ENCODE results near the gene CHERP. TPM values are rescaled to one million over a fixed set of nuclear protein-coding genes. Genes with fewer than 3 reads are reported as not detected.

CHERP gene
- total RNA-seq, 1 experiment from 2014 or later, result 101 TPM

GRCh38 chr19:16518483-16519229 lies 23.6 kb downstream of the CHERP start:
- Histone ChIP-seq H4K5ac (ENCODE audit: insufficient read length, low read depth, low read length) (no peak overlapping the region), H3K14ac (ENCODE audit: insufficient read depth, low read length) (no peak overlapping the region), H3K4ac (ENCODE audit: low read depth, low read length) (no peak overlapping the region), H3K9me3 (ENCODE audit: control insufficient read depth, low read depth, low read length) (no peaks in the 10 kb centered on the region), H4K20me1 (ENCODE audit: control insufficient read depth, insufficient read depth, insufficient read length) (peaks cover 3% of the 10 kb centered on the region), H3K18ac (ENCODE audit: insufficient read length, low read depth, low read length) (no peak overlapping the region), H3K9ac (ENCODE audit: extremely low read depth, insufficient read length, low read length) (no peak overlapping the region), H2BK15ac (ENCODE audit: low read depth, low read length) (no peak overlapping the region), H2BK12ac (ENCODE audit: insufficient read length, low read depth, low read length) (no peak overlapping the region), H3K56ac (ENCODE audit: insufficient read length, low read depth, low read length) (no peak overlapping the region), H4K8ac (replicated peaks; ENCODE audit: insufficient read length, low read depth, low read length) (no peak overlapping the region), H3K27me3 (ENCODE audit: insufficient read depth, low read length) (no peaks in the 10 kb centered on the region), H3K79me1 (ENCODE audit: insufficient read depth, low read depth, low read length, poor library complexity, severe bottlenecking) (no peaks in the 10 kb centered on the region), H3T11ph (ENCODE audit: low read length) (no peak overlapping the region), H2AFZ (ENCODE audit: low read length) (no peak overlapping the region), H2AK5ac (ENCODE audit: insufficient read length, low read length) (no peak overlapping the region), H2BK20ac (ENCODE audit: low read depth, low read length, poor library complexity, severe bottlenecking) (no peak overlapping the region), H3K23me2 (ENCODE audit: insufficient read length, low read depth, low read length, poor library complexity, severe bottlenecking) (no peaks in the 10 kb centered on the region), H3K4me1 (ENCODE audit: insufficient read depth, low read length) (no peaks in the 10 kb centered on the region), H3K23ac (ENCODE audit: insufficient read length, low read depth, low read length) (no peak overlapping the region), H3K79me2 (ENCODE audit: insufficient read depth, low read length) (no peaks in the 10 kb centered on the region), H2BK5ac (ENCODE audit: insufficient read length, low read length) (no peak overlapping the region), H3K27ac (ENCODE audit: insufficient read length, low read depth, low read length) (no peak overlapping the region), H4K91ac (ENCODE audit: insufficient read length, low read depth, low read length) (no peak overlapping the region), H3K4me2 (ENCODE audit: insufficient read depth, insufficient read length, low read length) (no peak overlapping the region), H2BK120ac (ENCODE audit: low read depth, low read length, poor library complexity, severe bottlenecking) (no peak overlapping the region)
- Mint-ChIP-seq H3K36me3 (ENCODE audit: insufficient read depth in 1 of 3, low read depth in 3 of 3) (peaks cover 39 to 72% (median 64%) of the 10 kb centered on the region in 3 experiments; a peak in 6 of 7 replicates), H3K4me3 (no peak overlapping the region), H3K9me3 (no peaks in the 10 kb centered on the region), H3K27me3 (ENCODE audit: low read depth) (no peaks in the 10 kb centered on the region), H3K27ac (peak overlapping the region in 2 of 3 experiments; percentile 17 to 71; a peak in 3 of 7 replicates), H3K4me1 (no peaks in the 10 kb centered on the region)
- peak; percentile 43; the same call in 2 of the 3 replicates for TF ChIP-seq CTCF (conservative IDR thresholded peaks at IDR 0.05)
- no CpG with 5 or more reads among the region's 33 CpGs for WGBS (ENCODE audit: extremely low coverage, insufficient read length, low lambda C conversion rate)
- DNase-seq, result no peak

Measured in H9 (cell line).